K562 (cell line): ENCODE measurements around the gene PSME1. TPM values are rescaled to one million over a fixed set of nuclear protein-coding genes. Genes with fewer than 3 reads are reported as not detected.

ENCODE experiments used
- ATAC-seq: fragments of 200-7000 bp; cut with Tn5 transposase; 3 replicates; pipeline ENCODE4 v1.9.1; 2020; ENCODE audit warnings: moderate library complexity
- BruUV-seq: library from RNA; stranded (reverse); fragments of 400-500 nt; replicated peaks from 2 replicates; lab custom pipeline; 2021; lab: Mats Ljungman, UMichigan
- CTCF ChIA-PET: fragments of 300-600 bp; formaldehyde crosslinking; extraction: SDS; loops from one replicate; lab custom pipeline; 2021; ENCODE audit warnings: low intra/inter-chr PET ratio; lab: Yijun Ruan, JAX
- POLR2A ChIA-PET: fragments of 300-600, 350-650 bp; sonication (Branson Sonifier 250); formaldehyde crosslinking; extraction: SDS; loops from one replicate; lab custom pipeline; 2021; ENCODE audit warnings: antibody characterized with exemption, inconsistent platforms; lab: Yijun Ruan, JAX
- DNase-seq, 4 experiments: peaks; one replicate each; pipeline versions ENCODE4 v3.0.0 to v3.0.0-alpha.2; 2011 to 2018; ENCODE audit warnings: low spot score in 3 of 4, mixed read lengths in 3 of 4; ENCODE audit errors: extremely low read depth in 1 of 4
- FAIRE-seq: peaks from 2 replicates; lab custom pipeline; 2011; peaks lifted over from hg19 to GRCh38; lab: Jason Lieb, UNC
- H2AFZ ChIP-seq: 2 replicates; pipeline ENCODE4 v1.6.0; 2011; ENCODE audit warnings: low read depth, low read length, control low read depth, inconsistent platforms
- H3K27ac ChIP-seq: fragments of 200-600 bp; 3 replicates; pipeline ENCODE4 v1.8.0; 2011; ENCODE audit warnings: low read depth, mild to moderate bottlenecking, control low read depth, inconsistent platforms, low read length, moderate library complexity, mixed read lengths; ENCODE audit errors: extremely low read depth
- H3K27me3 ChIP-seq, 2 experiments: fragments of 300-600 bp in 1 of 2; 2 replicates in 1 of 2; 3 replicates in 1 of 2; pipeline versions ENCODE4 v1.6.0 to v1.8.0; 2011; ENCODE audit warnings: inconsistent platforms in 2 of 2, low read length in 2 of 2, mild to moderate bottlenecking in 1 of 2, mixed read lengths in 1 of 2, moderate library complexity in 1 of 2; ENCODE audit not compliant: control insufficient read depth in 2 of 2, insufficient read depth in 2 of 2
- H3K36me3 ChIP-seq: fragments of 300-600 bp; 3 replicates; pipeline ENCODE4 v1.8.0; 2011; ENCODE audit warnings: mild to moderate bottlenecking, low read length, inconsistent platforms; ENCODE audit not compliant: control insufficient read depth, insufficient read depth
- H3K4me1 ChIP-seq, 2 experiments: fragments of 200-600 bp in 1 of 2; replicated peaks in 1 of 2; 2 replicates in 1 of 2; 3 replicates in 1 of 2; pipeline versions ENCODE4 v1.5.1 to v1.8.0; 2011; ENCODE audit warnings: inconsistent platforms in 2 of 2, low read length in 2 of 2, mild to moderate bottlenecking in 1 of 2, mixed read lengths in 1 of 2, moderate library complexity in 1 of 2; ENCODE audit not compliant: control insufficient read depth in 2 of 2, insufficient read depth in 2 of 2
- H3K4me2 ChIP-seq: 2 replicates; pipeline ENCODE4 v1.6.1; 2011; ENCODE audit warnings: low read length, control low read depth, inconsistent platforms, mixed read lengths; ENCODE audit not compliant: insufficient read depth
- H3K4me3 ChIP-seq: fragments of 200-600 bp; sonication (generic), shearing (Covaris generic); 2 replicates; pipeline ENCODE4 v1.5.1; 2016; ENCODE audit warnings: control low read depth, inconsistent platforms
- H3K79me2 ChIP-seq: fragments of 200-600 bp; 3 replicates; pipeline ENCODE4 v1.8.0; 2011; ENCODE audit warnings: low read length, inconsistent platforms; ENCODE audit not compliant: control insufficient read depth, insufficient read depth
- H3K9ac ChIP-seq, 2 experiments: 2 replicates each; pipeline versions ENCODE4 v1.6.0 to v1.6.1; 2011; ENCODE audit warnings: low read depth in 2 of 2, low read length in 2 of 2, control low read depth in 1 of 2, inconsistent platforms in 1 of 2, mild to moderate bottlenecking in 1 of 2, mixed read lengths in 1 of 2; ENCODE audit not compliant: insufficient read depth in 1 of 2
- H3K9me1 ChIP-seq: one replicate; pipeline ENCODE4 v1.6.0; 2011; ENCODE audit warnings: inconsistent platforms, mild to moderate bottlenecking, low read length, moderate library complexity; ENCODE audit not compliant: control insufficient read depth, insufficient read depth
- H3K9me3 ChIP-seq: replicated peaks from 2 replicates; pipeline ENCODE4 v1.5.1; 2011; ENCODE audit warnings: low read depth, low read length, inconsistent platforms; ENCODE audit not compliant: control insufficient read depth, insufficient read depth
- H4K20me1 ChIP-seq: replicated peaks from 2 replicates; pipeline ENCODE4 v1.6.1; 2011; ENCODE audit warnings: low read length, inconsistent platforms, mixed read lengths; ENCODE audit not compliant: control insufficient read depth, insufficient read depth
- ARID4B ChIP-seq: sonication (generic); formaldehyde crosslinking; IDR thresholded peaks from 2 replicates; pipeline ENCODE4 v1.8.0; 2022; ENCODE audit warnings: mild to moderate bottlenecking, missing genetic modification reagents
- BRF1 ChIP-seq: IDR thresholded peaks from 3 replicates; pipeline ENCODE4 v1.6.1; 2011; ENCODE audit warnings: borderline replicate concordance, mild to moderate bottlenecking; ENCODE audit not compliant: insufficient read length; ENCODE audit errors: extremely low read depth
- IRF9 ChIP-seq: fragments of 450-650 bp; IDR thresholded peaks from 2 replicates; pipeline ENCODE4 v1.6.1; 2016; ENCODE audit warnings: missing biosample characterization, missing genetic modification characterization
- MCM3 ChIP-seq: fragments of 450-650 bp; IDR thresholded peaks from 2 replicates; pipeline ENCODE4 v1.6.1; 2016
- MYBL2 ChIP-seq, 2 experiments: fragments of 450-650 bp in 1 of 2; sonication (generic) in 1 of 2; formaldehyde crosslinking in 1 of 2; IDR thresholded peaks; 2 replicates each; pipeline versions ENCODE4 v1.6.1 to v1.8.1; 2017 to 2022; ENCODE audit warnings: borderline replicate concordance in 1 of 2, inconsistent platforms in 1 of 2, low read depth in 1 of 2, mild to moderate bottlenecking in 1 of 2, missing genetic modification reagents in 1 of 2, moderate library complexity in 1 of 2
- NEUROD1 ChIP-seq: fragments of 150-350 bp; IDR thresholded peaks from 2 replicates; pipeline ENCODE4 v1.6.1; 2014; ENCODE audit warnings: borderline replicate concordance, low read length, low read depth; ENCODE audit not compliant: partially characterized antibody
- PCBP2 ChIP-seq: fragments of 200-400 bp; formaldehyde crosslinking; IDR thresholded peaks from 2 replicates; pipeline ENCODE4 v1.6.1; 2018; ENCODE audit warnings: low read length, low read depth, mild to moderate bottlenecking, moderate library complexity; ENCODE audit not compliant: poor library complexity, severe bottlenecking
- RBM14 ChIP-seq: fragments of 200-400 bp; formaldehyde crosslinking; IDR thresholded peaks from 2 replicates; pipeline ENCODE4 v1.6.1; 2018; ENCODE audit warnings: low read depth, mild to moderate bottlenecking, low read length, moderate library complexity, borderline replicate concordance; ENCODE audit not compliant: insufficient read depth
- RFX7 ChIP-seq: fragments of 250-450 bp; sonication (Bioruptor Pico); IDR thresholded peaks from 2 replicates; pipeline ENCODE4 v1.5.1; 2021; ENCODE audit warnings: mild to moderate bottlenecking
- TCFL5 ChIP-seq: fragments of 250-450 bp; sonication (Bioruptor Pico); conservative IDR thresholded peaks from 2 replicates; pipeline ENCODE4 v1.6.1; 2021; ENCODE audit warnings: mild to moderate bottlenecking, moderate library complexity, matching md5 sums
- XRCC4 ChIP-seq: IDR thresholded peaks from one replicate; pipeline ENCODE4 v1.6.1; 2011; ENCODE audit not compliant: insufficient read depth, insufficient read length; ENCODE audit errors: extremely low read depth
- WGBS: fragments of 100-300 bp; shearing (Covaris generic); methylation state at CpG from one replicate; pipeline ENCODE4 v1.1.6; 2016; ENCODE audit warnings: low coverage, mixed read lengths; ENCODE audit not compliant: insufficient coverage; ENCODE audit errors: missing lambda C conversion rate; 5-methylcytosine and 5-hydroxymethylcytosine counted together
- in situ Hi-C: fragments of 300-500 bp; cut with MboI; formaldehyde crosslinking; loops from 4 replicates; pipeline ENCODE4 v1.15.0; 2018; ENCODE audit warnings: inconsistent platforms, mixed read lengths
- intact Hi-C: fragments of 100-400 bp; cut with micrococcal nuclease; formaldehyde crosslinking; loops from 2 replicates; pipeline ENCODE4 v1.14.2; 2022
- polyA plus RNA-seq, 8 experiments: library from polyadenylated mRNA; depleted of rRNA in 4 of 8; stranded (reverse) in 5 of 8; unstranded in 3 of 8; fragments of >200 nt; fragmentation: Nextera tagmentation in 2 of 8; fragmentation: Illumina TruSeq in 1 of 8; extraction: Ambion mirVana in 2 of 8; extraction: Trizol in 1 of 8; gene quantifications; 2 replicates each; pipeline versions ENCODE4 v1.2.1 to v1.2.3, GENCODE V29; 2011 to 2014; ENCODE audit warnings: inconsistent platforms in 1 of 8, missing spikeins in 1 of 8
- total RNA-seq, 7 experiments: library from RNA; depleted of rRNA in 6 of 7; stranded (reverse); fragments of >200 nt in 6 of 7; fragmentation: Illumina TruSeq in 2 of 7; extraction: Trizol in 2 of 7; gene quantifications; 2 replicates each; pipeline versions ENCODE4 v1.2.1 to v1.2.3, GENCODE V29; 2011 to 2021; ENCODE audit warnings: low replicate concordance in 1 of 7
- TF ChIP-seq, protein P1 (sequence below): sonication (generic); formaldehyde crosslinking; IDR thresholded peaks from 2 replicates; pipeline ENCODE4 v1.9.0; 2022; ENCODE audit warnings: mild to moderate bottlenecking, missing genetic modification reagents

The PSME1 gene
- total and polyA plus RNA-seq, 9 of the 15 experiments (the other 6 are each of a cell fraction or from before 2014, with no cell fraction given): 20.3 to 180 (median 67.5) TPM

- Histone ChIP-seq H3K9ac (peak within 1 kb of the TSS in 1 of 2 experiments; percentile 64; a peak in 2 of 4 replicates), H3K79me2 (no peaks in the 10 kb centered on the region), H3K27ac (no peak within 1 kb of the TSS), H3K27me3 (no peaks in the 10 kb centered on the region), H3K36me3 (no peaks in the 10 kb centered on the region), H3K4me2 (no peak within 1 kb of the TSS), H3K9me1 (no peaks in the 10 kb centered on the region), H3K4me3 (no peak within 1 kb of the TSS), H4K20me1 (no peaks in the 10 kb centered on the region), H3K9me3 (no peaks in the 10 kb centered on the region), H3K4me1 (peaks cover 2 to 12% of the 10 kb centered on the region in 2 experiments; a peak in 4 of 5 replicates), H2AFZ (no peak within 1 kb of the TSS)
- TF ChIP-seq MYBL2 (IDR thresholded peaks at IDR 0.05; ENCODE audit: low read depth) (no peak), MYBL2 (CRISPR knock-in tag; IDR thresholded peaks at IDR 0.05; ENCODE audit: borderline replicate concordance) (no peak), TCFL5 (CRISPR knock-in tag) (no peak), NEUROD1 (no peak), MCM3 (no peak), BRF1 (no peak), XRCC4 (no peak), RBM14 (no peak), ARID4B (CRISPR knock-in tag) (no peak), RFX7 (CRISPR knock-in tag) (no peak), IRF9 (tag) (no peak), PCBP2 (no peak)
- TF ChIP-seq, protein P1, sequence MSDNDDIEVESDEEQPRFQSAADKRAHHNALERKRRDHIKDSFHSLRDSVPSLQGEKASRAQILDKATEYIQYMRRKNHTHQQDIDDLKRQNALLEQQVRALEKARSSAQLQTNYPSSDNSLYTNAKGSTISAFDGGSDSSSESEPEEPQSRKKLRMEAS (CRISPR knock-in tag): no peak
- no peak for DNase-seq
- FAIRE-seq: no peak
- ATAC-seq: no peak
- no TSS peak for BruUV-seq
- 40% methylated on average over 3 of the region's 5 CpGs for WGBS
- POLR2A ChIA-PET: interaction anchor here (0.7 to 1.1 kb wide), 3 partner anchors 9 to 140 kb away, joined by 3 read pairs; no protein-coding TSS in a partner anchor
- intact Hi-C loops (no loop called here), in situ Hi-C loops (no loop called here)
- CTCF ChIA-PET: no interaction called here
These were observed 5.6 kb upstream of the PSME1 start, which contains the start of gene FITM1 for GRCh38 chr14:24130380-24130716. TSS of gene FITM1 (plus strand) at chr14:24130659. CDS start at chr14:24131564, 905 bp downstream.
